Measurements from ENCODE around the gene BICD1.
"Not testable (repeated sequence)": the region's sequence is repeated elsewhere in the genome, so short reads cannot be mapped to it uniquely, and the experiment has no call there.

The BICD1 gene

DNA sequence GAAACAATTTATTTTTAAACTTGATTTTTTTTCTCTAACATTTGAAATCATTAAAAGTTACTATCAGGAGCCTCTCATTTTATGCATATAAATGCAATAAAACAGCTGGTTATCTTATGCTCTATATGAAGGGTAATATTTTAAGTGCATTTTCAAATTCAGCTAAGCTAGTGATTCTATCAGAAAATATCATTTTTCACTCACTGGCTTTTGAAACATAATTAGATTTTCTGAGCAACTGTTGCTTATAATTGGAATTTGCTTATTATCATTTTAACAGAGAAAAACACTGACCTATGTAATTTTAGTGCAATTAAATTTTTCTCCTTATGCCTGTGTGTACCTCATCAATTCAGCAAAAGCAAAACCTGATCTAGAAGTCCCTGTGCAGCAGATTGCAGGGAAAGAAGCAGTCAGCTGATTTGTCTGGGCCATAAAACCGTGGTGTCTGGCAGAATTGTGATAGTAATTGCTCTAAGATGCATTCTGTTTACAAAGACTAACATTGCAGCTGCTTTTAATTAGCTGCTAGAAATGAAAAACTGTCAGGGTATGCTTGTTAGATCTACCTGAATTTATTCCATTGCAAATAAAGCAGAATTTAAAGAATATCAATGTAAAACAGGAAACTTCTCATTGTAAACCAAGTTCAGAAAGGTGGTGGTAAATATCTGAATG, 75.0 kb downstream of the BICD1 start:
- in situ Hi-C loops (cut with MboI; ENCODE audit: low sequenced_read_pairs), result no loop called here

DNA sequence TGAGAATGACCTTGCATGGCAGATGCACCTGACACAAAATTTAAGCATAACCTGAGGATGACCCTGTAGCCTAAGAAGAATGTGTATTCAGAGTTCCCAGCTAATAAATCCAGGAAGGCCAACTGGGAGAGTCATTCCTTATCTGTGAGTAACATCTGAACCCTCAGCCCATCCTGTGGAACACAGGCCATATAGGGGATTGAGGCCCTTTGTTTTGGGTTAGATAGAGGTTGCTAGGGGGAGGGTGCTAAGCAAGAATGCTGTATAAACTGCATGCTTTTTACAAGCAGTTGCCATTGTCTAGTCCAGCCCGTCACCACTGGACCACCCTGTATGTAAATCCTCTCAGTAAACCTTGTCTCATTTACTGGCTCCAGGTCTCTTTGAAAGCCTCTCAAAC, 77.0 kb downstream of the BICD1 start:
- in situ Hi-C loops (cut with MboI; ENCODE audit: low sequenced_read_pairs), result no loop called here

DNA sequence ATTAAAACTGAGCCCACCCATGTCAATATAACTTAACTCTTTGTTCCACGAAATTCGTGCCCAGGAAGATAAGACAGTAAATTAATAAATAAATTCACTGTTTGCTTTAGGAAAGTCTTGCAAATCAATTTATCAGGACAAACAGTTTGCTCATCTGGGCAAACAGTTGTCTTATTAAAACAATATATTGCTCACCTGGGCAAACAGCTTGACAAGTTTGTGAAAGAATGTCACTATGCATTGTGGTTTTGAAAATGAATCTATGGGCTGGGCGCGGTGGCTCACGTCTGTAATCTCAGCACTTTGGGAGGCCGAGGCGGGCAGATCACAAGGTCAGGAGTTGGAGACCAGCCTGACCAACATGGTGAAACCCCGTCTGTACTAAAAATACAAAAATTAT, 80.5 kb downstream of the BICD1 start:
- in situ Hi-C loops (cut with MboI; ENCODE audit: low sequenced_read_pairs), result not testable (repeated sequence)

DNA sequence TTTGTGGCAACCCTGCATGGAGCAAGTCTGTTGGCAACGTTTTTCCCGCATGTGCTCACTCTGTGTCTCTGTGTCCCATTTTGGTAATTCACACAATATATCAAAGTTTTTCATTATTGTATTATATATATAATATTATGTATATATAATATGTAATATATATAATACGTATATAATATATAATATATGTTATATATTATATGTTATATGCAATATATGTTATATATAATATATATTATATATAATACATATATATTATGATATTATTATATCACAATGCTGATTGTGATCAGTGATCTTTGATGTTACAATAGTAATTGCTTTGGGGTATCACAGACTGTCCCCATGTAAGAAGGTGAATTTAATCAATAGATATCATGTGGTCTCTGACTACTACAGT, 84.8 kb downstream of the BICD1 start:
- in situ Hi-C loops (cut with MboI; ENCODE audit: low sequenced_read_pairs), result no loop called here

DNA sequence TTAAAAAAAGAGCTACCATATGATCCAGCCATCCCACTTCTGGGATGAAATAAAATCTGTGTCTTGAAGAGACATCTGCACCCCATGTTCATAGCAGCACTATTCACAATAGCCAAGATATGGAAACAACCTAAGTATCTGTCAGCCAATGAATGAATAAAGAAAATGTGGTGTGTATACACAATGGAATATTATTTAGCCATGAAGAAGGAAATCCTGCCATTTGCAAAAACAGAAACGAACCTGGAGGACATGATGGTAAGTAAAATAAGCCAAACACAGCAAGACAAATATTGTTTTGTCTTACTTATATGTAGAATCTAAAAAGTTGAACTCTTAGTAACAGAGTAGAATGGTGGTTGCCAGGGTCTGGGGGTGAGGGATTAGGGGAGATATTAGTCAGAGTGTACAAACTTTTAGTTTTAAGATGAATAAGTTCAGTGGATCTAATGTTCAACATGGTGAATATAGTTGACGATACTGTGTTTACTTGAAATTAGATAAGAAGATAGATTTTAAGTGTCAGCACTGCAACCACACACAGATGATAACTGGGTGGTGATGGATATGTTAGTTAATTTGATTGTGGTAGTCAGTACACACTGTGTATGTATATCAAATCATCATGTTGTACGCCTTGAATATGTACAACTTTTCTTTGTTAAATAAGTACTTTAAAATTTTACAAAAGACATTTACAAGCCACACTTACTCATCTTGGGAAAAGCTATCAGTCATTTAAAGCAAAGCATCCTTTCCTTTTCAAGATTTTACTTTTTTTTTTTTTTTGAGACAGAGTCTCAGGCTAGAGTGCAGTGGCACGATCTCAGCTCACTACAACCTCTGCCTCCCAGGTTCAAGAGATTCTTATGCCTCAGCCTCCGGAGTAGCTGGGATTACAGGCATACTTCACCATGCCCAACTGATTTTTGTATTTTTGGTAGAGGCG, 89.9 kb downstream of the BICD1 start:
- in situ Hi-C loops (cut with MboI; ENCODE audit: low sequenced_read_pairs), result no loop called here

GRCh38 chr12:32197421-32197820, 90.8 kb downstream of the BICD1 start:
- in situ Hi-C loops (cut with MboI; ENCODE audit: low sequenced_read_pairs), result no loop called here

GRCh38 chr12:32198555-32198954, 91.9 kb downstream of the BICD1 start:
- in situ Hi-C loops (cut with MboI; ENCODE audit: low sequenced_read_pairs), result no loop called here

- in situ Hi-C loops (cut with MboI; ENCODE audit: low sequenced_read_pairs), result no loop called here
These were observed 94.4 kb downstream of the BICD1 start for GRCh38 chr12:32201096-32201495.

GRCh38 chr12:32201976-32202375, 95.3 kb downstream of the BICD1 start:
- in situ Hi-C loops (cut with MboI; ENCODE audit: low sequenced_read_pairs), result no loop called here

DNA sequence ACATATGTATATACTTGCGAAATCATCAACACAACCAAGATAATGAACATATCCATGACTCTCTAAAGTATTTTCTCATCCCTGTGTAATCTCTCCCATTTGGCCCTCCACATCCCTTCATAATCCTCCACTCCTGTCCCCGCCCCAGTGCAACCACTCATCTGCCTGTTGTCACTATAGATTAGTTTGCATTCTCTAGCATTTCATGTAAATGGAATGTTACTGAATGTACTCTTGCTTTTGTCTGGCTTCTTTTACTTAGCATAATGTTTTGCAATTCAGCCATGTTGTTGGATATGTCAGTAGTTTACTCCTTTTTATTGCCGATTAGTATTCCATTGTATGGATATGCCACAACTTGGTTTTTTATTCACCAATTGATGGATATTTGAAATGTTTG, 99.1 kb downstream of the BICD1 start:
- in situ Hi-C loops (cut with MboI; ENCODE audit: low sequenced_read_pairs), result no loop called here

DNA sequence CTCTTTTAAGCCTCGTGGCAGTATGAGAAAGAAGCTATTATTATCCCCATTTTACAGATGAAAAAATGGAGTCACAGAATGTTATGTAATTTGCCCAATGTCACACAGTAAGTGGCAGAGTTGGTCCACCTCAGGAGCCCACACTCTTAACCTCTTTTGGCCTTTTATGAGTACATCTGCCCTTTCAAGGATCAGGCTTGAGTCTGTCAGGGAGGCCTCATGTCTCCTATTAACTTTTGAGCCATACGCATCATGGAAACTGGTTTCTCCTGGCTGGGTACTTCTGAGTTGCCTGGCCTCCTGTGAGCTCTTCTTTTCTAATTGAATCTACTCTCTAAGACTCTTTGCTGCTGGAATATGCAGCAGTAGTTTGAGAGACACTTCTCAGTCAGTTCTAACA, 101.7 kb downstream of the BICD1 start:
- in situ Hi-C loops (cut with MboI; ENCODE audit: low sequenced_read_pairs), result no loop called here

GRCh38 chr12:32211066-32211899, 104.6 kb downstream of the BICD1 start:
- in situ Hi-C loops (cut with MboI; ENCODE audit: low sequenced_read_pairs), result no loop called here

- in situ Hi-C loops (cut with MboI; ENCODE audit: low sequenced_read_pairs), result no loop called here
These were observed 105.2 kb downstream of the BICD1 start for GRCh38 chr12:32211900-32212156.

DNA sequence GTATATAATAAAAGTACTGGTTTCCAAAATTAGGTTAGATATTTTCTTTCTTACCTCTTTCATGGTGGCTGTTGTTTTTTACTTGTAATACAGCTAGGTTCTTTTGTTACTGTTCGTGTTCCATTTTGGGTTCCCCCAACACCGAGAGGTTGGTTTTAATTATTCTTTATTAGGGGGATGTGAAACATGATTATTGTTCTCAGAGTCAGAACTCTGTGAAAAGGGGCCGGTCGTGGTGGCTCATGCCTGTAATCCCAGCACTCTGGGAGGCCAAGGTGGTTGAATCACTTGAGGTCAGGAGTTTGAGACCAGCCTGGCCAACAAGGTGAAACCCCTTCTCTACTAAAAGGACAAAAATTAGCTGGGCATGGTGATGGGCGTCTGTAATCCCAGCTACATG, 108.1 kb downstream of the BICD1 start:
- in situ Hi-C loops (cut with MboI; ENCODE audit: low sequenced_read_pairs), result no loop called here

GRCh38 chr12:32217354-32218310, 111.0 kb downstream of the BICD1 start:
- in situ Hi-C loops (cut with MboI; ENCODE audit: low sequenced_read_pairs), result no loop called here

- in situ Hi-C loops (cut with MboI; ENCODE audit: low sequenced_read_pairs), result no loop called here
These were observed 117.3 kb downstream of the BICD1 start for GRCh38 chr12:32223941-32224340.

- in situ Hi-C loops (cut with MboI; ENCODE audit: low sequenced_read_pairs), result no loop called here
These were observed 120.1 kb downstream of the BICD1 start for GRCh38 chr12:32226768-32227167.

DNA sequence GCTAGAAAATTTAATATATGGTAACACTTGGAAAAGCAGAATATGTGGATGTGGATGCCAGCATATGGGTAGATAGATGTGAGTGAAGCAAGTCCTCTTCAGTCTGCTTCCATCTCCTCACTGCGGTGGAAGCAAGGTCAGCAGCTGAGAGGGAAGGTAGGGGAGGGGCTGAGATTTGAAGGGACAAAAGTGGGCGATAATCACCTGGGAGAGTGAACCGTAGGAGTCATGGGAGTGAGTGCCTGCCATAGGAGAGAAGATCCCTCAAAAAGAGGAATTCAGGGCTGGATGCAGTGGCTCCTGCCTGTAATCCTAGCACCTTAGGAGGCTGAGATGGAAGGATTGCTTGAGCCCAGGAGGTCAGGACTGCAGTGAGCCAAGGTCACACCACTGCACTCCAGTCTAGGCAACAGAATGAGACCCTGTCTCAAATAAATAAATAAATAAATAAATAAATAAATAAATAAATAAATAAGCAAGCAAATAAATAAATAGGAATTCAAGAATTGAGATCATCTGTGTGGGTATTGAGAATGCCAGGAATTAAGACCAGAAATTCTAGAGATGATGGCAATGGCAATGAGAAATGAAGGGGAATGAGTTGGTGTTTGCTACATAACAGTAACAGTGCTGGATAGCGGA, 123.4 kb downstream of the BICD1 start:
- in situ Hi-C loops (cut with MboI; ENCODE audit: low sequenced_read_pairs), result no loop called here

GRCh38 chr12:32230613-32230993, 124.0 kb downstream of the BICD1 start:
- in situ Hi-C loops (cut with MboI; ENCODE audit: low sequenced_read_pairs), result no loop called here

- in situ Hi-C loops (cut with MboI; ENCODE audit: low sequenced_read_pairs), result not testable (repeated sequence)
These were observed 124.7 kb downstream of the BICD1 start for GRCh38 chr12:32231361-32231760.

All from HL-60/S4 (cell line).